ENCODE data around the gene ADD1.

GRCh38 chr4:2879026-2879425 lies 35.4 kb downstream of the ADD1 start:
- TF ChIP-seq EZH2phosphoT487 (IDR thresholded peaks at IDR 0.05; ENCODE audit: insufficient read depth, low read depth) (no peak), EZH2 (IDR thresholded peaks at IDR 0.05; ENCODE audit: insufficient read depth, poor library complexity, severe bottlenecking) (no peak)

Data from GM23248 (cell line).